Endothelial cell of umbilical vein (primary cell): ENCODE data around the gene KSR1. TPM values are rescaled to one million over a fixed set of nuclear protein-coding genes. Genes with fewer than 3 reads are reported as not detected.

Experiments used
- BruUV-seq: library from RNA; stranded (reverse); fragments of 400-500 nt; replicated peaks from 2 replicates; lab custom pipeline; 2021; lab: Mats Ljungman, UMichigan
- CTCF ChIA-PET: fragments of 300-600, 350-600 bp; sonication (Branson Sonifier 250); formaldehyde crosslinking; loops from one replicate; lab custom pipeline; 2021; ENCODE audit warnings: antibody characterized with exemption, inconsistent platforms; lab: Charles Lee
- POLR2A ChIA-PET: fragments of 300-600, 350-600 bp; sonication (Branson Sonifier 250); formaldehyde crosslinking; loops from one replicate; lab custom pipeline; 2021; ENCODE audit warnings: antibody characterized with exemption, inconsistent platforms; lab: Charles Lee
- DNase-seq: peaks from one replicate; pipeline ENCODE4 v3.0.0-alpha.2; 2011; ENCODE audit warnings: low read depth, low spot score
- FAIRE-seq: peaks from 2 replicates; lab custom pipeline; 2011; peaks lifted over from hg19 to GRCh38; lab: Jason Lieb, UNC
- H2AFZ ChIP-seq: 2 replicates; pipeline ENCODE4 v1.6.0; 2012; ENCODE audit warnings: low read depth, low read length, control low read depth, inconsistent platforms
- H3K27ac ChIP-seq: 2 replicates; pipeline ENCODE4 v1.5.1; 2011; ENCODE audit warnings: low read depth, mild to moderate bottlenecking, control low read depth, low read length, moderate library complexity; ENCODE audit not compliant: insufficient read depth
- H3K27me3 ChIP-seq, 2 experiments: 2 replicates each; pipeline versions ENCODE4 v1.6.0 to v1.6.1; 2011; ENCODE audit warnings: low read length in 2 of 2, mixed read lengths in 1 of 2; ENCODE audit not compliant: control insufficient read depth in 2 of 2, insufficient read depth in 2 of 2
- H3K36me3 ChIP-seq, 2 experiments: 2 replicates in 1 of 2; 3 replicates in 1 of 2; pipeline ENCODE4 v1.5.1; 2011; ENCODE audit warnings: low read length in 2 of 2, mild to moderate bottlenecking in 1 of 2, moderate library complexity in 1 of 2; ENCODE audit not compliant: control insufficient read depth in 2 of 2, insufficient read depth in 2 of 2; ENCODE audit errors: extremely low read depth in 1 of 2
- H3K4me1 ChIP-seq: 3 replicates; pipeline ENCODE4 v1.5.1; 2011; ENCODE audit warnings: mild to moderate bottlenecking, low read length; ENCODE audit not compliant: control insufficient read depth, insufficient read depth; ENCODE audit errors: extremely low read depth
- H3K4me2 ChIP-seq: 2 replicates; pipeline ENCODE4 v1.6.1; 2011; ENCODE audit warnings: low read length, control low read depth, mixed read lengths; ENCODE audit not compliant: insufficient read depth
- H3K4me3 ChIP-seq, 3 experiments: fragments of 200-600 bp in 1 of 3; sonication (generic), shearing (Covaris generic) in 1 of 3; replicated peaks in 1 of 3; 2 replicates each; pipeline ENCODE4 v1.5.1; 2011 to 2016; ENCODE audit warnings: control low read depth in 3 of 3, low read length in 3 of 3, mild to moderate bottlenecking in 2 of 3, inconsistent platforms in 1 of 3, low read depth in 1 of 3, moderate library complexity in 1 of 3; ENCODE audit not compliant: insufficient read depth in 1 of 3
- H3K79me2 ChIP-seq: 2 replicates; pipeline ENCODE4 v1.6.0; 2012; ENCODE audit warnings: low read length, inconsistent platforms; ENCODE audit not compliant: control insufficient read depth, insufficient read depth
- H3K9ac ChIP-seq: replicated peaks from 2 replicates; pipeline ENCODE3; 2011; ENCODE audit warnings: low read length, control low read depth; ENCODE audit not compliant: insufficient read depth; ENCODE audit errors: extremely low read depth
- H3K9me1 ChIP-seq: replicated peaks from 3 replicates; pipeline ENCODE4 v1.6.0; 2011; ENCODE audit warnings: mild to moderate bottlenecking, low read length; ENCODE audit not compliant: control insufficient read depth, insufficient read depth; ENCODE audit errors: extremely low read depth
- H3K9me3 ChIP-seq: replicated peaks from 2 replicates; pipeline ENCODE4 v1.5.1; 2012; ENCODE audit warnings: low read length, inconsistent platforms; ENCODE audit not compliant: control insufficient read depth, insufficient read depth
- H4K20me1 ChIP-seq: replicated peaks from 2 replicates; pipeline ENCODE3; 2011; ENCODE audit warnings: mild to moderate bottlenecking, low read length; ENCODE audit not compliant: control insufficient read depth, insufficient read depth; ENCODE audit errors: extremely low read depth
- EZH2 ChIP-seq: IDR thresholded peaks from 2 replicates; pipeline ENCODE4 v1.6.1; 2012; ENCODE audit warnings: borderline replicate concordance, low read depth, mild to moderate bottlenecking, moderate library complexity, low read length, inconsistent platforms; ENCODE audit not compliant: severe bottlenecking
- FOS ChIP-seq: IDR thresholded peaks from 2 replicates; pipeline ENCODE4 v1.6.1; 2011; ENCODE audit warnings: mild to moderate bottlenecking, low read length, moderate library complexity, borderline replicate concordance; ENCODE audit not compliant: insufficient read depth
- GATA2 ChIP-seq: IDR thresholded peaks from 2 replicates; pipeline ENCODE4 v1.7.0; 2011; ENCODE audit warnings: low read depth, mild to moderate bottlenecking, moderate library complexity, mixed read lengths, low read length; ENCODE audit not compliant: insufficient read length, insufficient read depth
- JUN ChIP-seq: IDR thresholded peaks from 2 replicates; pipeline ENCODE4 v1.6.1; 2011; ENCODE audit warnings: borderline replicate concordance, low read depth; ENCODE audit not compliant: insufficient read length, insufficient read depth
- MYC ChIP-seq: IDR thresholded peaks from one replicate; pipeline ENCODE4 v1.6.1; 2011; ENCODE audit warnings: mild to moderate bottlenecking, low read depth, low read length
- POLR2A ChIP-seq: IDR thresholded peaks from 2 replicates; pipeline ENCODE4 v1.6.1; 2012; ENCODE audit warnings: low read depth, mild to moderate bottlenecking, control low read depth, low read length
- POLR2AphosphoS5 ChIP-seq: IDR thresholded peaks from 2 replicates; pipeline ENCODE4 v1.6.1; 2012; ENCODE audit warnings: low read depth, mild to moderate bottlenecking, control low read depth, low read length, moderate library complexity; ENCODE audit not compliant: insufficient read depth
- dilution Hi-C: fragments of 300-500 bp; cut with MboI; formaldehyde crosslinking; loops from one replicate; pipeline ENCODE4 v1.15.0; 2019; ENCODE audit warnings: low sequenced_read_pairs; ENCODE audit not compliant: extremely low pct_ligation_motif_present
- intact Hi-C: fragments of 100-400 bp; cut with micrococcal nuclease; formaldehyde crosslinking; loops from one replicate; pipeline ENCODE4 v1.10.0; 2022
- polyA plus RNA-seq, 4 experiments: library from polyadenylated mRNA; depleted of rRNA in 3 of 4; stranded (reverse) in 3 of 4; unstranded in 1 of 4; fragments of >200 nt; gene quantifications; 2 replicates each; pipeline versions ENCODE4 v1.2.1 to v1.2.3, GENCODE V29; 2011 to 2012; ENCODE audit warnings: missing spikeins in 1 of 4
- total RNA-seq: library from RNA; stranded (reverse); gene quantifications from 2 replicates; pipeline ENCODE4 v1.2.3, GENCODE V29; 2021
- TF ChIP-seq, protein P1 (sequence below): IDR thresholded peaks from 2 replicates; pipeline ENCODE4 v1.6.1; 2011; ENCODE audit not compliant: insufficient read depth, insufficient read length
- TF ChIP-seq, protein P2 (sequence below), 2 donors: IDR thresholded peaks; 1 replicate in 1 of 2; 2 replicates in 1 of 2; pipeline ENCODE4 v1.5.1; 2011; ENCODE audit warnings: low read length in 2 of 2, mild to moderate bottlenecking in 2 of 2, moderate library complexity in 2 of 2, control low read depth in 1 of 2, inconsistent platforms in 1 of 2, low read depth in 1 of 2; ENCODE audit not compliant: insufficient read depth in 1 of 2; ENCODE audit errors: extremely low read depth in 1 of 2

KSR1 gene
- total and polyA plus RNA-seq, 2 donors (not counting 3 experiments of a cell fraction or from before 2014, with no cell fraction given) = 35.4 to 80.2 TPM

- intact Hi-C loops (loop anchor here (1.0 to 5.0 kb wide), 2 partner anchors 102 to 302 kb away; no protein-coding TSS in a partner anchor), dilution Hi-C loops (no loop called here)
- no TSS peak for BruUV-seq
- no peak overlapping the region for H3K4me3 ChIP-seq
- no peak overlapping the region for H3K27ac ChIP-seq
- no peaks in the 10 kb centered on the region for H3K27me3 ChIP-seq
- H3K9ac ChIP-seq = no peak overlapping the region
- DNase-seq (no peak), FAIRE-seq (no peak)
- no peak for TF ChIP-seq JUN
- TF ChIP-seq, protein P1, sequence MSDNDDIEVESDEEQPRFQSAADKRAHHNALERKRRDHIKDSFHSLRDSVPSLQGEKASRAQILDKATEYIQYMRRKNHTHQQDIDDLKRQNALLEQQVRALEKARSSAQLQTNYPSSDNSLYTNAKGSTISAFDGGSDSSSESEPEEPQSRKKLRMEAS = no peak
- no peak for TF ChIP-seq POLR2A
- TF ChIP-seq MYC = no peak
- no peak for TF ChIP-seq EZH2
- no peak for TF ChIP-seq POLR2AphosphoS5
- no peak for TF ChIP-seq GATA2
- no peak for TF ChIP-seq FOS
- TF ChIP-seq, protein P2, sequence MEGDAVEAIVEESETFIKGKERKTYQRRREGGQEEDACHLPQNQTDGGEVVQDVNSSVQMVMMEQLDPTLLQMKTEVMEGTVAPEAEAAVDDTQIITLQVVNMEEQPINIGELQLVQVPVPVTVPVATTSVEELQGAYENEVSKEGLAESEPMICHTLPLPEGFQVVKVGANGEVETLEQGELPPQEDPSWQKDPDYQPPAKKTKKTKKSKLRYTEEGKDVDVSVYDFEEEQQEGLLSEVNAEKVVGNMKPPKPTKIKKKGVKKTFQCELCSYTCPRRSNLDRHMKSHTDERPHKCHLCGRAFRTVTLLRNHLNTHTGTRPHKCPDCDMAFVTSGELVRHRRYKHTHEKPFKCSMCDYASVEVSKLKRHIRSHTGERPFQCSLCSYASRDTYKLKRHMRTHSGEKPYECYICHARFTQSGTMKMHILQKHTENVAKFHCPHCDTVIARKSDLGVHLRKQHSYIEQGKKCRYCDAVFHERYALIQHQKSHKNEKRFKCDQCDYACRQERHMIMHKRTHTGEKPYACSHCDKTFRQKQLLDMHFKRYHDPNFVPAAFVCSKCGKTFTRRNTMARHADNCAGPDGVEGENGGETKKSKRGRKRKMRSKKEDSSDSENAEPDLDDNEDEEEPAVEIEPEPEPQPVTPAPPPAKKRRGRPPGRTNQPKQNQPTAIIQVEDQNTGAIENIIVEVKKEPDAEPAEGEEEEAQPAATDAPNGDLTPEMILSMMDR (IDR thresholded peaks at IDR 0.05; ENCODE audit: extremely low read depth in 1 of 2, insufficient read depth in 1 of 2, low read depth in 1 of 2, low read length in 2 of 2) = no peak
- H4K20me1 ChIP-seq = no peaks in the 10 kb centered on the region
- H3K79me2 ChIP-seq = no peaks in the 10 kb centered on the region
- H3K9me3 ChIP-seq = no peaks in the 10 kb centered on the region
- no peak overlapping the region for H3K4me2 ChIP-seq
- H3K4me1 ChIP-seq = no peaks in the 10 kb centered on the region
- POLR2A ChIA-PET = interaction anchor here (0.6 kb wide), 1 partner anchor 630 kb away, joined by 3 read pairs; no protein-coding TSS in a partner anchor
- no peaks in the 10 kb centered on the region for H3K36me3 ChIP-seq
- H3K9me1 ChIP-seq = no peaks in the 10 kb centered on the region
- CTCF ChIA-PET = interaction anchor here (1.0 to 9.2 kb wide), 10 partner anchors 10 to 239 kb away, joined by 3 to 262 read pairs (median 7); partner anchors contain the start of gene LYRM9
- no peak overlapping the region for H2AFZ ChIP-seq
Measured at GRCh38 chr17:27654136-27654535, 197.9 kb downstream of the KSR1 start.
